Endothelial cell of umbilical vein (primary cell): Measurements from ENCODE around the gene GPATCH1.

Source experiments
- EZH2 ChIP-seq: IDR thresholded peaks from 2 replicates; pipeline ENCODE4 v1.6.1; 2012; ENCODE audit warnings: borderline replicate concordance, low read depth, mild to moderate bottlenecking, moderate library complexity, low read length, inconsistent platforms; ENCODE audit not compliant: severe bottlenecking
- TF ChIP-seq, protein P1 (sequence below), 2 donors: IDR thresholded peaks; 1 replicate in 1 of 2; 2 replicates in 1 of 2; pipeline ENCODE4 v1.5.1; 2011; ENCODE audit warnings: low read length in 2 of 2, mild to moderate bottlenecking in 2 of 2, moderate library complexity in 2 of 2, control low read depth in 1 of 2, inconsistent platforms in 1 of 2, low read depth in 1 of 2; ENCODE audit not compliant: insufficient read depth in 1 of 2; ENCODE audit errors: extremely low read depth in 1 of 2
- TF ChIP-seq, protein P2 (sequence below): IDR thresholded peaks from 2 replicates; pipeline ENCODE4 v1.6.1; 2011; ENCODE audit not compliant: insufficient read depth, insufficient read length

DNA sequence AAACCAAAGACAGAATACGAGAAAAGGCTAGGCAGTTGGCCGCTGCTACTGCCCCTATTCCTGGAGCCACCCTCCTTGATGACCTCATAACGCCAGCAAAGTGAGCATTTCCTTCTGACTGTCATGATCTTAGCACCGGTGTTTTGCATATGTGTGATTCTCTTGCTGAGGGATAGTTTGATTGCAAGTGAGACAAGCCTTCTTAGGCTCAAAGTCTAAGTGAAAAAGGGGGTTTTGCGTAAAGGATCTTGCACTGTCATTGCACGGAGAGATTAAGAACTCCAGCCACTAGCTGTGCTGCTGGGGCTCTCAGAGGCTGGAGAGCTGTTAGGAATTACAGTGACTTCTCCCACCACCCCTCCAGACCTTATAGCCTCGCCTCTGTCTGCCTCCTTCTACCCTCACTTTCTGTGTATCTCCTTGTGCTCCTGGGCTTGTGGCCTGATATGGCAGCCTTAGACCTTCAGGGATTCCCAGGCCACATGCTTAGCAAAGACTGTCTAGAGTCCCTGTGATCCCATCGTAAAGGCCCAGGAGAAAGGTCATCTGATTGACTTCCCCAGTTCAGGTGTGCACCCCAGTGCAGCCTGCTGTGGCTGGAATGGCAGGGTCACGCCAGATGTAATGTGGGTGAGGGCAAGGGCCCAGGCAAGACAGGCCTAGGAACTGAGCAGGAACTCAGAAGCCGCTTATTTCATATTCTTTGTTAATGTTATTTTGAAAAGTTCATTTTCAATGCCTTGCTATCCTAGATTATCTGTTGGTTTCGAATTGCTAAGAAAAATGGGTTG, 12.6 kb downstream of the GPATCH1 start:
- TF ChIP-seq, protein P1, sequence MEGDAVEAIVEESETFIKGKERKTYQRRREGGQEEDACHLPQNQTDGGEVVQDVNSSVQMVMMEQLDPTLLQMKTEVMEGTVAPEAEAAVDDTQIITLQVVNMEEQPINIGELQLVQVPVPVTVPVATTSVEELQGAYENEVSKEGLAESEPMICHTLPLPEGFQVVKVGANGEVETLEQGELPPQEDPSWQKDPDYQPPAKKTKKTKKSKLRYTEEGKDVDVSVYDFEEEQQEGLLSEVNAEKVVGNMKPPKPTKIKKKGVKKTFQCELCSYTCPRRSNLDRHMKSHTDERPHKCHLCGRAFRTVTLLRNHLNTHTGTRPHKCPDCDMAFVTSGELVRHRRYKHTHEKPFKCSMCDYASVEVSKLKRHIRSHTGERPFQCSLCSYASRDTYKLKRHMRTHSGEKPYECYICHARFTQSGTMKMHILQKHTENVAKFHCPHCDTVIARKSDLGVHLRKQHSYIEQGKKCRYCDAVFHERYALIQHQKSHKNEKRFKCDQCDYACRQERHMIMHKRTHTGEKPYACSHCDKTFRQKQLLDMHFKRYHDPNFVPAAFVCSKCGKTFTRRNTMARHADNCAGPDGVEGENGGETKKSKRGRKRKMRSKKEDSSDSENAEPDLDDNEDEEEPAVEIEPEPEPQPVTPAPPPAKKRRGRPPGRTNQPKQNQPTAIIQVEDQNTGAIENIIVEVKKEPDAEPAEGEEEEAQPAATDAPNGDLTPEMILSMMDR (IDR thresholded peaks at IDR 0.05; ENCODE audit: extremely low read depth in 1 of 2, insufficient read depth in 1 of 2, low read depth in 1 of 2, low read length in 2 of 2), result no peak
- no peak for TF ChIP-seq EZH2
- TF ChIP-seq, protein P2, sequence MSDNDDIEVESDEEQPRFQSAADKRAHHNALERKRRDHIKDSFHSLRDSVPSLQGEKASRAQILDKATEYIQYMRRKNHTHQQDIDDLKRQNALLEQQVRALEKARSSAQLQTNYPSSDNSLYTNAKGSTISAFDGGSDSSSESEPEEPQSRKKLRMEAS, result no peak
